ENCODE results near the gene HDAC10.
"Not testable (repeated sequence)": the region's sequence is repeated elsewhere in the genome, so short reads cannot be mapped to it uniquely, and the experiment has no call there.

- not testable (repeated sequence) for TF ChIP-seq CTCF, EZH2, EZH2phosphoT487 (IDR thresholded peaks at IDR 0.05)
Measured at GRCh38 chr22:50204998-50205397, 46.1 kb downstream of the HDAC10 start.

All from neural progenitor cell (in vitro differentiated cells).